IMR-90 (cell line): ENCODE results near the gene HTR3A. TPM values are rescaled to one million over a fixed set of nuclear protein-coding genes. Genes with fewer than 3 reads are reported as not detected.

Experiments
- ATAC-seq: fragments of 200-7000 bp; cut with Tn5 transposase; 2 replicates; pipeline ENCODE4 v1.9.1; 2020; ENCODE audit warnings: low read depth, mild to moderate bottlenecking, moderate library complexity
- BruUV-seq: library from RNA; stranded (reverse); fragments of 400-500 nt; replicated peaks from 2 replicates; lab custom pipeline; 2021; lab: Mats Ljungman, UMichigan
- CTCF ChIA-PET: fragments of 300-600 bp; formaldehyde crosslinking; extraction: SDS; loops from one replicate; lab custom pipeline; 2021; ENCODE audit warnings: antibody characterized with exemption; lab: Yijun Ruan, JAX
- POLR2A ChIA-PET: fragments of 300-600 bp; sonication (Branson Sonifier 250); formaldehyde crosslinking; loops from one replicate; lab custom pipeline; 2022; ENCODE audit warnings: antibody characterized with exemption; ENCODE audit not compliant: unreplicated experiment; lab: Charles Lee
- DNase-seq: peaks from one replicate; pipeline ENCODE4 v3.0.0; 2013
- H2AFZ ChIP-seq: replicated peaks from 2 replicates; pipeline ENCODE3; 2013; ENCODE audit warnings: low read length, mild to moderate bottlenecking; ENCODE audit not compliant: poor library complexity
- H2AK5ac ChIP-seq: 2 replicates; pipeline ENCODE4 v1.6.1; 2013; ENCODE audit warnings: low read depth, low read length, inconsistent platforms
- H2AK9ac ChIP-seq: replicated peaks from 2 replicates; pipeline ENCODE3; 2013; ENCODE audit warnings: mild to moderate bottlenecking, low read depth, low read length, moderate library complexity; ENCODE audit not compliant: poor library complexity
- H2BK120ac ChIP-seq: 2 replicates; pipeline ENCODE4 v1.6.1; 2013; ENCODE audit warnings: low read depth, low read length, inconsistent platforms
- H2BK15ac ChIP-seq: 3 replicates; pipeline ENCODE4 v1.6.1; 2013; ENCODE audit warnings: low read depth, low read length, inconsistent platforms
- H2BK20ac ChIP-seq: 2 replicates; pipeline ENCODE4 v1.6.1; 2013; ENCODE audit warnings: low read depth, mild to moderate bottlenecking, inconsistent platforms, low read length, moderate library complexity
- H2BK5ac ChIP-seq: 2 replicates; pipeline ENCODE4 v1.6.1; 2013; ENCODE audit warnings: mild to moderate bottlenecking, low read depth, low read length, inconsistent platforms; ENCODE audit not compliant: poor library complexity, severe bottlenecking
- H3K14ac ChIP-seq: replicated peaks from 2 replicates; pipeline ENCODE4 v1.6.1; 2013; ENCODE audit warnings: low read depth, low read length, inconsistent platforms
- H3K18ac ChIP-seq: 2 replicates; pipeline ENCODE4 v1.6.1; 2013; ENCODE audit warnings: low read depth, low read length, control low read depth
- H3K23ac ChIP-seq: 2 replicates; pipeline ENCODE4 v1.6.1; 2013; ENCODE audit warnings: low read depth, low read length, inconsistent platforms
- H3K27ac ChIP-seq: 2 replicates; pipeline ENCODE4 v1.5.1; 2013; ENCODE audit warnings: mild to moderate bottlenecking, control low read depth, low read length; ENCODE audit not compliant: insufficient read depth
- H3K27me3 ChIP-seq: 2 replicates; pipeline ENCODE4 v1.6.1; 2013; ENCODE audit warnings: low read length; ENCODE audit not compliant: control insufficient read depth, insufficient read depth
- H3K36me3 ChIP-seq: 2 replicates; pipeline ENCODE4 v1.6.1; 2013; ENCODE audit warnings: low read length, mixed read lengths; ENCODE audit not compliant: control insufficient read depth, insufficient read depth
- H3K4ac ChIP-seq: 2 replicates; pipeline ENCODE4 v1.6.1; 2013; ENCODE audit warnings: low read depth, low read length, inconsistent platforms
- H3K4me1 ChIP-seq: 2 replicates; pipeline ENCODE4 v1.6.1; 2013; ENCODE audit warnings: low read length, mixed read lengths; ENCODE audit not compliant: control insufficient read depth, insufficient read depth
- H3K4me2 ChIP-seq: 2 replicates; pipeline ENCODE4 v1.6.1; 2013; ENCODE audit warnings: low read depth, mild to moderate bottlenecking, control low read depth, low read length, moderate library complexity
- H3K4me3 ChIP-seq: 2 replicates; pipeline ENCODE4 v1.5.1; 2013; ENCODE audit warnings: low read depth, mild to moderate bottlenecking, control low read depth, low read length, moderate library complexity; ENCODE audit not compliant: insufficient read depth
- H3K56ac ChIP-seq: 2 replicates; pipeline ENCODE4 v1.6.1; 2013; ENCODE audit warnings: low read length, inconsistent platforms; ENCODE audit not compliant: insufficient read depth; ENCODE audit errors: extremely low read depth
- H3K79me1 ChIP-seq, 2 experiments: 2 replicates each; pipeline ENCODE4 v1.6.1; 2013; ENCODE audit warnings: low read length in 2 of 2, inconsistent platforms in 1 of 2, low read depth in 1 of 2
- H3K9ac ChIP-seq: 2 replicates; pipeline ENCODE4 v1.6.1; 2013; ENCODE audit warnings: low read depth, low read length, control low read depth
- H3K9me1 ChIP-seq: 2 replicates; pipeline ENCODE4 v1.6.1; 2013; ENCODE audit warnings: low read length, inconsistent platforms; ENCODE audit not compliant: insufficient read depth
- H3K9me3 ChIP-seq: 2 replicates; pipeline ENCODE4 v1.6.1; 2013; ENCODE audit warnings: low read length; ENCODE audit not compliant: control insufficient read depth, insufficient read depth
- H4K20me1 ChIP-seq: 2 replicates; pipeline ENCODE4 v1.6.1; 2013; ENCODE audit warnings: low read length, inconsistent platforms; ENCODE audit not compliant: insufficient read depth
- H4K5ac ChIP-seq: 2 replicates; pipeline ENCODE4 v1.6.1; 2013; ENCODE audit warnings: mild to moderate bottlenecking, low read depth, low read length, control low read depth
- H4K8ac ChIP-seq, 2 experiments: 2 replicates each; pipeline ENCODE4 v1.6.1; 2013; ENCODE audit warnings: low read depth in 2 of 2, low read length in 2 of 2, control low read depth in 1 of 2, inconsistent platforms in 1 of 2
- H4K91ac ChIP-seq: 2 replicates; pipeline ENCODE4 v1.6.1; 2013; ENCODE audit warnings: low read depth, low read length, inconsistent platforms; ENCODE audit not compliant: insufficient read depth
- RCOR1 ChIP-seq: IDR thresholded peaks from 2 replicates; pipeline ENCODE4 v1.6.1; 2012; ENCODE audit warnings: mild to moderate bottlenecking, low read length, improper control_type of control experiment; ENCODE audit not compliant: insufficient replicate concordance
- WGBS, 2 experiments: methylation state at CpG; one replicate each; pipeline versions ENCODE4 v1.1.5 to v1.1.7; 2013; ENCODE audit warnings: missing lambda C conversion rate in 2 of 2; ENCODE audit not compliant: insufficient read length in 1 of 2; ENCODE audit errors: extremely low coverage in 2 of 2; 5-methylcytosine and 5-hydroxymethylcytosine counted together
- dilution Hi-C: fragments of 300-500 bp; cut with HindIII; formaldehyde crosslinking; loops from one replicate; pipeline ENCODE4 v1.14.3; 2018; ENCODE audit warnings: low sequenced_read_pairs; ENCODE audit not compliant: unreplicated experiment
- in situ Hi-C: fragments of 300-500 bp; cut with MboI; formaldehyde crosslinking; loops from 3 replicates; pipeline ENCODE4 v1.14.3; 2019; ENCODE audit warnings: low sequenced_read_pairs, inconsistent platforms, mixed read lengths
- intact Hi-C: fragments of 100-400 bp; cut with micrococcal nuclease; formaldehyde crosslinking; loops from 2 replicates; pipeline ENCODE4 v1.10.0; 2022
- polyA plus RNA-seq, 3 experiments: library from polyadenylated mRNA; depleted of rRNA; stranded (reverse); fragments of >200 nt; gene quantifications; 2 replicates each; pipeline ENCODE4 v1.2.3, GENCODE V29; 2012; ENCODE audit warnings: low replicate concordance in 1 of 3
- total RNA-seq: library from RNA; depleted of rRNA; stranded (reverse); fragments of >200 nt; gene quantifications from 2 replicates; pipeline ENCODE4 v1.2.3, GENCODE V29; 2012
- TF ChIP-seq, protein P1 (sequence below): conservative IDR thresholded peaks from 2 replicates; pipeline ENCODE4 v1.5.1; 2012; ENCODE audit warnings: mild to moderate bottlenecking, low read depth, low read length, improper control_type of control experiment

HTR3A gene
- total and polyA plus RNA-seq, 2 of the 4 experiments (the other 2 are of a cell fraction), result not detected

DNA sequence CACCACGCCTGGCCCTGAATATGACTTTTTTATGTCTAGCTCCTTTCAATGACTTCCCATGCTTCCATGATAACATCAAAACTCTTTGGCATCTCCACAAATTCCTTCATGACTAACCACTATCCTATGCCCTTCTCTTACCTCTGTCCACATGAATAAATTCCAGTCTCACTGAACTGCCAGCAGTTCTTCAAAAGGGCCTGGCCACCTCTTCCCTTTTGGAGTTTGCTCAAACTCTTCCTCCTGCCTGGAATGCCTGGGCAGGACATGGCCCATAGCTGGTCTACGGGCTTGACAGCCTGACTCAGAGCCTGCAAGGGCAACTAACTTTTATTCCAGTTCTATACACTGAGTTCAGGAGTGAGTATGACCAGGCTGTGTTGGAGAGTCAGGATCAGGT lies 42.8 kb downstream of the HTR3A start:
- Histone ChIP-seq H3K18ac (no peak overlapping the region), H3K79me1 (no peaks in the 10 kb centered on the region), H3K36me3 (no peaks in the 10 kb centered on the region), H3K27ac (no peak overlapping the region), H4K5ac (no peak overlapping the region), H2BK20ac (no peak overlapping the region), H4K91ac (no peak overlapping the region), H3K14ac (no peak overlapping the region), H2AK9ac (no peak overlapping the region), H3K4me2 (no peak overlapping the region), H3K27me3 (no peaks in the 10 kb centered on the region), H3K4ac (no peak overlapping the region), H3K4me1 (no peaks in the 10 kb centered on the region), H2AK5ac (no peak overlapping the region), H2BK15ac (no peak overlapping the region), H3K23ac (no peak overlapping the region), H2AFZ (no peak overlapping the region), H2BK5ac (no peak overlapping the region), H3K9me1 (no peaks in the 10 kb centered on the region), H3K9ac (no peak overlapping the region), H3K9me3 (no peaks in the 10 kb centered on the region), H4K8ac (no peak overlapping the region), H3K56ac (no peak overlapping the region), H4K20me1 (no peaks in the 10 kb centered on the region), H3K4me3 (no peak overlapping the region), H2BK120ac (no peak overlapping the region)
- DNase-seq, result no peak
- in situ Hi-C loops, result loop anchor here (25.0 kb wide), 1 partner anchor 570 kb away; the partner anchor contains the start of gene NXPE4
- POLR2A ChIA-PET, result no interaction called here
- no TSS peak for BruUV-seq
- dilution Hi-C loops, result no loop called here
- CTCF ChIA-PET, result no interaction called here
- TF ChIP-seq, protein P1, sequence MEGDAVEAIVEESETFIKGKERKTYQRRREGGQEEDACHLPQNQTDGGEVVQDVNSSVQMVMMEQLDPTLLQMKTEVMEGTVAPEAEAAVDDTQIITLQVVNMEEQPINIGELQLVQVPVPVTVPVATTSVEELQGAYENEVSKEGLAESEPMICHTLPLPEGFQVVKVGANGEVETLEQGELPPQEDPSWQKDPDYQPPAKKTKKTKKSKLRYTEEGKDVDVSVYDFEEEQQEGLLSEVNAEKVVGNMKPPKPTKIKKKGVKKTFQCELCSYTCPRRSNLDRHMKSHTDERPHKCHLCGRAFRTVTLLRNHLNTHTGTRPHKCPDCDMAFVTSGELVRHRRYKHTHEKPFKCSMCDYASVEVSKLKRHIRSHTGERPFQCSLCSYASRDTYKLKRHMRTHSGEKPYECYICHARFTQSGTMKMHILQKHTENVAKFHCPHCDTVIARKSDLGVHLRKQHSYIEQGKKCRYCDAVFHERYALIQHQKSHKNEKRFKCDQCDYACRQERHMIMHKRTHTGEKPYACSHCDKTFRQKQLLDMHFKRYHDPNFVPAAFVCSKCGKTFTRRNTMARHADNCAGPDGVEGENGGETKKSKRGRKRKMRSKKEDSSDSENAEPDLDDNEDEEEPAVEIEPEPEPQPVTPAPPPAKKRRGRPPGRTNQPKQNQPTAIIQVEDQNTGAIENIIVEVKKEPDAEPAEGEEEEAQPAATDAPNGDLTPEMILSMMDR, result no peak
- TF ChIP-seq RCOR1, result no peak
- no peak for ATAC-seq
- no CpG with 5 or more reads among the region's 2 CpGs for WGBS, 2 experiments
- intact Hi-C loops, result no loop called here
